ENCODE measurements around the gene POU2AF1. TPM values are rescaled to one million over a fixed set of nuclear protein-coding genes. Genes with fewer than 3 reads are reported as not detected.

Gene POU2AF1
- polyA plus RNA-seq, 1 donor (not counting 4 experiments of a cell fraction or from before 2014, with no cell fraction given) = not detected

- Histone ChIP-seq H3K27me3 (ENCODE audit: control insufficient read depth, extremely low read depth, insufficient read depth, low read length) (no peaks in the 10 kb centered on the region), H3K9ac (ENCODE audit: control insufficient read depth, extremely low read depth, insufficient read depth, low read length) (no peak overlapping the region), H3K9me3 (ENCODE audit: control insufficient read depth, low read depth, low read length) (no peaks in the 10 kb centered on the region), H3K9me1 (ENCODE audit: control insufficient read depth, extremely low read depth, insufficient read depth, low read length) (no peaks in the 10 kb centered on the region), H3K79me2 (ENCODE audit: control insufficient read depth, insufficient read depth, low read length) (no peaks in the 10 kb centered on the region), H4K20me1 (ENCODE audit: control insufficient read depth, extremely low read depth, insufficient read depth, low read length) (no peaks in the 10 kb centered on the region), H3K27ac (ENCODE audit: control insufficient read depth, insufficient read depth, low read length) (no peak overlapping the region), H3K4me2 (ENCODE audit: control insufficient read depth, extremely low read depth, insufficient read depth, low read depth, low read length) (no peak overlapping the region), H3K4me1 (ENCODE audit: control insufficient read depth, extremely low read depth, insufficient read depth, low read length) (no peaks in the 10 kb centered on the region), H3K4me3 (ENCODE audit: control insufficient read depth in 2 of 3, extremely low read depth in 1 of 3, insufficient read depth in 2 of 3, low read depth in 1 of 3, low read length in 3 of 3) (no peak overlapping the region), H2AFZ (ENCODE audit: control insufficient read depth, low read length) (no peak overlapping the region), H3K36me3 (ENCODE audit: control insufficient read depth in 2 of 2, extremely low read depth in 1 of 2, insufficient read depth in 2 of 2, low read length in 2 of 2) (no peaks in the 10 kb centered on the region)
- dilution Hi-C loops (cut with MboI; ENCODE audit: extremely low pct_ligation_motif_present, low sequenced_read_pairs) = no loop called here
- DNase-seq (ENCODE audit: low read depth, low spot score) (no peak), FAIRE-seq (no peak)
- TF ChIP-seq CTCF (optimal IDR thresholded peaks at IDR 0.05 in 1 of 3, IDR thresholded peaks at IDR 0.05 in 1 of 3, conservative IDR thresholded peaks at IDR 0.05 in 1 of 3; ENCODE audit: extremely low read depth in 1 of 3, insufficient read depth in 2 of 3, low read length in 3 of 3) (no peak), EZH2 (IDR thresholded peaks at IDR 0.05; ENCODE audit: low read length) (no peak)
Measured at GRCh38 chr11:111310723-111311122, 68.4 kb downstream of the POU2AF1 start.

DNA sequence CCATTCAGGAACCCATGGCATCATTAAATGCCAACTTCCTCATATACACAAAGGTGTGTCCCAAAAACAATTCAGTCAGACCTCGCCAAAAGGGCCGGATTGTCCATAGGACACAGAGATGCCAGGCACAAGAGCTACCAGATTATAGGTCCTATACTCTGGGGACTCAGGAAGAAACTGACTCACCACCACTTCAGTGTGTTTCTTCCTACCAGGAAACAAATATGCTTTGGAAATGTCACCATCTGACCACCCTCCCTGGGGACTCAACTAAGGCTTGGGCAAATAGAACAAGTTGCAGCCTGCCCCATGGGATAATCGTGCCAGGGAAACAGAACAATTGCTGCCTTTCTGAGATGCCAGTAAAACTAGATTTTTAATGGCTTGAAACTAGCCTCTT, 69.0 kb downstream of the POU2AF1 start:
- dilution Hi-C loops (cut with MboI; ENCODE audit: extremely low pct_ligation_motif_present, low sequenced_read_pairs) = no loop called here
- no peak for TF ChIP-seq CTCF (optimal IDR thresholded peaks at IDR 0.05 in 1 of 3, IDR thresholded peaks at IDR 0.05 in 1 of 3, conservative IDR thresholded peaks at IDR 0.05 in 1 of 3; ENCODE audit: extremely low read depth in 1 of 3, insufficient read depth in 2 of 3, low read length in 3 of 3)
- no peak for TF ChIP-seq EZH2 (IDR thresholded peaks at IDR 0.05; ENCODE audit: low read length)
- Histone ChIP-seq H3K79me2 (ENCODE audit: control insufficient read depth, insufficient read depth, low read length) (no peaks in the 10 kb centered on the region), H3K4me1 (ENCODE audit: control insufficient read depth, extremely low read depth, insufficient read depth, low read length) (no peaks in the 10 kb centered on the region), H3K9me1 (ENCODE audit: control insufficient read depth, extremely low read depth, insufficient read depth, low read length) (no peaks in the 10 kb centered on the region), H4K20me1 (ENCODE audit: control insufficient read depth, extremely low read depth, insufficient read depth, low read length) (no peaks in the 10 kb centered on the region), H3K36me3 (ENCODE audit: control insufficient read depth in 2 of 2, extremely low read depth in 1 of 2, insufficient read depth in 2 of 2, low read length in 2 of 2) (no peaks in the 10 kb centered on the region), H3K9me3 (ENCODE audit: control insufficient read depth, low read depth, low read length) (no peaks in the 10 kb centered on the region), H2AFZ (ENCODE audit: control insufficient read depth, low read length) (no peak overlapping the region), H3K27me3 (ENCODE audit: control insufficient read depth, extremely low read depth, insufficient read depth, low read length) (no peaks in the 10 kb centered on the region), H3K27ac (ENCODE audit: control insufficient read depth, insufficient read depth, low read length) (no peak overlapping the region), H3K4me2 (ENCODE audit: control insufficient read depth, extremely low read depth, insufficient read depth, low read depth, low read length) (no peak overlapping the region), H3K9ac (ENCODE audit: control insufficient read depth, extremely low read depth, insufficient read depth, low read length) (no peak overlapping the region), H3K4me3 (ENCODE audit: control insufficient read depth in 2 of 3, extremely low read depth in 1 of 3, insufficient read depth in 2 of 3, low read depth in 1 of 3, low read length in 3 of 3) (no peak overlapping the region)
- FAIRE-seq = no peak
- DNase-seq (ENCODE audit: low read depth, low spot score) = no peak

Data from keratinocyte (primary cell).